ENCODE results near the gene HS3ST6. TPM values are rescaled to one million over a fixed set of nuclear protein-coding genes. Genes with fewer than 3 reads are reported as not detected.
"Not testable (repeated sequence)": the region's sequence is repeated elsewhere in the genome, so short reads cannot be mapped to it uniquely, and the experiment has no call there.

The HS3ST6 gene
- total and polyA plus RNA-seq, 2 experiments from 2014 or later, result not detected

GRCh38 chr16:1899641-1900451, 18.4 kb downstream of the HS3ST6 start:
- no peaks in the 10 kb centered on the region for H3F3A ChIP-seq (ENCODE audit: insufficient read depth)
- no peaks in the 10 kb centered on the region for H3K79me2 ChIP-seq (ENCODE audit: insufficient read depth)
- H3K27ac ChIP-seq, result no peak overlapping the region
- no peaks in the 10 kb centered on the region for H3K4me1 ChIP-seq (ENCODE audit: insufficient read depth)
- no peak overlapping the region for H3K4me2 ChIP-seq (ENCODE audit: unreplicated experiment)
- H3K9me3 ChIP-seq (ENCODE audit: low read depth), result no peaks in the 10 kb centered on the region
- TF ChIP-seq EZH2phosphoT487 (IDR thresholded peaks at IDR 0.05; ENCODE audit: insufficient read depth, low read depth) (no peak), EZH2 (IDR thresholded peaks at IDR 0.05; ENCODE audit: insufficient read depth, poor library complexity, severe bottlenecking) (no peak)
- no peak overlapping the region for H2AFZ ChIP-seq
- H3K9me2 ChIP-seq (ENCODE audit: insufficient read depth), result no peaks in the 10 kb centered on the region
- DNase-seq, result no peak
- H3K9ac ChIP-seq, result no peak overlapping the region
- no peak overlapping the region for H3K4me3 ChIP-seq
- in situ Hi-C loops (cut with MboI), result no loop called here
- WGBS, 2 experiments (ENCODE audit: low coverage in 1 of 2, low lambda C conversion rate in 2 of 2, missing lambda C conversion rate in 2 of 2), result 76 to 79% methylated on average over 16 of the region's 16 CpGs
- H4K20me1 ChIP-seq (ENCODE audit: insufficient read depth), result no peaks in the 10 kb centered on the region
- no peaks in the 10 kb centered on the region for H3K36me3 ChIP-seq (ENCODE audit: low read depth)
- H3K27me3 ChIP-seq (replicated peaks; ENCODE audit: insufficient read depth), result peaks cover 17% of the 10 kb centered on the region

GRCh38 chr16:1897692-1898091, 20.5 kb downstream of the HS3ST6 start:
- H3K4me1 ChIP-seq (ENCODE audit: insufficient read depth); H3K9me2 ChIP-seq (ENCODE audit: insufficient read depth); H4K20me1 ChIP-seq (ENCODE audit: insufficient read depth); H3K79me2 ChIP-seq (ENCODE audit: insufficient read depth); H3F3A ChIP-seq (ENCODE audit: insufficient read depth); H2AFZ ChIP-seq; H3K4me3 ChIP-seq; H3K4me2 ChIP-seq (ENCODE audit: unreplicated experiment); DNase-seq; H3K36me3 ChIP-seq (ENCODE audit: low read depth); H3K9ac ChIP-seq; H3K27ac ChIP-seq; H3K27me3 ChIP-seq (replicated peaks; ENCODE audit: insufficient read depth); in situ Hi-C loops (cut with MboI); H3K9me3 ChIP-seq (ENCODE audit: low read depth): not testable (repeated sequence)
- WGBS, 2 experiments (ENCODE audit: low coverage in 1 of 2, low lambda C conversion rate in 2 of 2, missing lambda C conversion rate in 2 of 2), result 59 to 63% methylated on average over 2 of the region's 2 CpGs

GRCh38 chr16:1895949-1896675, 22.1 kb downstream of the HS3ST6 start:
- H3K4me2 ChIP-seq (ENCODE audit: unreplicated experiment), result no peak overlapping the region
- H3F3A ChIP-seq (ENCODE audit: insufficient read depth), result no peaks in the 10 kb centered on the region
- no peak for DNase-seq
- H3K36me3 ChIP-seq (ENCODE audit: low read depth), result no peaks in the 10 kb centered on the region
- H4K20me1 ChIP-seq (ENCODE audit: insufficient read depth), result no peaks in the 10 kb centered on the region
- no peak overlapping the region for H3K9ac ChIP-seq
- H3K9me2 ChIP-seq (ENCODE audit: insufficient read depth), result no peaks in the 10 kb centered on the region
- in situ Hi-C loops (cut with MboI), result no loop called here
- H3K27ac ChIP-seq, result no peak overlapping the region
- H3K4me3 ChIP-seq, result no peak overlapping the region
- TF ChIP-seq EZH2phosphoT487 (IDR thresholded peaks at IDR 0.05; ENCODE audit: insufficient read depth, low read depth) (no peak), EZH2 (IDR thresholded peaks at IDR 0.05; ENCODE audit: insufficient read depth, poor library complexity, severe bottlenecking) (no peak)
- no peaks in the 10 kb centered on the region for H3K9me3 ChIP-seq (ENCODE audit: low read depth)
- H3K4me1 ChIP-seq (ENCODE audit: insufficient read depth), result no peaks in the 10 kb centered on the region
- 60 to 66% methylated on average over 25 to 27 of the region's 27 CpGs for WGBS, 2 experiments (ENCODE audit: low coverage in 1 of 2, low lambda C conversion rate in 2 of 2, missing lambda C conversion rate in 2 of 2)
- peaks cover 10% of the 10 kb centered on the region for H3K27me3 ChIP-seq (replicated peaks; ENCODE audit: insufficient read depth)
- no peaks in the 10 kb centered on the region for H3K79me2 ChIP-seq (ENCODE audit: insufficient read depth)
- H2AFZ ChIP-seq, result no peak overlapping the region

- TF ChIP-seq EZH2 (IDR thresholded peaks at IDR 0.05; ENCODE audit: insufficient read depth, poor library complexity, severe bottlenecking), result no peak
- TF ChIP-seq EZH2phosphoT487 (IDR thresholded peaks at IDR 0.05; ENCODE audit: insufficient read depth, low read depth), result no peak
- 83 to 90% methylated on average over 5 of the region's 5 CpGs for whole genome bisulfite sequencing, 2 experiments (ENCODE audit: low coverage in 1 of 2, low lambda C conversion rate in 2 of 2, missing lambda C conversion rate in 2 of 2)
- Histone ChIP-seq H3K4me2 (ENCODE audit: unreplicated experiment) (no peak overlapping the region), H3K9me3 (ENCODE audit: low read depth) (no peaks in the 10 kb centered on the region), H4K20me1 (ENCODE audit: insufficient read depth) (no peaks in the 10 kb centered on the region), H2AFZ (no peak overlapping the region), H3F3A (ENCODE audit: insufficient read depth) (no peaks in the 10 kb centered on the region), H3K27ac (no peak overlapping the region), H3K9me2 (ENCODE audit: insufficient read depth) (no peaks in the 10 kb centered on the region), H3K27me3 (replicated peaks; ENCODE audit: insufficient read depth) (peaks cover 19% of the 10 kb centered on the region), H3K4me1 (ENCODE audit: insufficient read depth) (no peaks in the 10 kb centered on the region), H3K4me3 (no peak overlapping the region), H3K79me2 (ENCODE audit: insufficient read depth) (no peaks in the 10 kb centered on the region), H3K9ac (no peak overlapping the region), H3K36me3 (ENCODE audit: low read depth) (no peaks in the 10 kb centered on the region)
- in situ Hi-C loops (cut with MboI), result no loop called here
- DNase-seq, result no peak
These were observed 23.1 kb downstream of the HS3ST6 start for GRCh38 chr16:1895068-1895467.

All from GM23248 (cell line).